Renal pelvis (tissue), 4 donors: ENCODE results near the gene ELMO3. TPM values are rescaled to one million over a fixed set of nuclear protein-coding genes. Genes with fewer than 3 reads are reported as not detected.

Experiments used
- DNase-seq: peaks from one replicate; pipeline ENCODE4 v3.0.0-alpha.2; 2013
- polyA plus RNA-seq, 3 donors: library from polyadenylated mRNA; unstranded; fragments of 120-200 nt; gene quantifications; one replicate each; pipeline ENCODE4 v1.2.1, GENCODE V29; 2013; ENCODE audit not compliant: insufficient read length in 3 of 3

ELMO3 gene
- polyA plus RNA-seq, 3 donors = 6.7 to 7.0 (median 6.9) TPM

- no peak for DNase-seq
Observed at GRCh38 chr16:67195676-67196075, 3.3 kb upstream of the ELMO3 start.

GRCh38 chr16:67196881-67197280, 2.0 kb upstream of the ELMO3 start:
- no peak for DNase-seq

- no peak for DNase-seq
Observed at GRCh38 chr16:67197704-67198103, 1.2 kb upstream of the ELMO3 start.

GRCh38 chr16:67198238-67198734, 645 bp upstream of the ELMO3 start:
- no peak for DNase-seq

- no peak for DNase-seq
Observed at GRCh38 chr16:67199808-67200198, 872 bp downstream of the ELMO3 start.

GRCh38 chr16:67200491-67200890, 1.6 kb downstream of the ELMO3 start:
- no peak for DNase-seq

- DNase-seq = no peak
Observed at GRCh38 chr16:67201411-67202345, 2.7 kb downstream of the ELMO3 start.

GRCh38 chr16:67202426-67202825, 3.5 kb downstream of the ELMO3 start:
- DNase-seq = no peak

GRCh38 chr16:67202956-67203493, 4.1 kb downstream of the ELMO3 start:
- DNase-seq = no peak

GRCh38 chr16:67204076-67204475, 5.1 kb downstream of the ELMO3 start:
- DNase-seq = no peak

GRCh38 chr16:67206129-67206837, 7.4 kb downstream of the ELMO3 start:
- no peak for DNase-seq

- no peak for DNase-seq
Observed at GRCh38 chr16:67206838-67207248, 7.9 kb downstream of the ELMO3 start.

- no peak for DNase-seq
Observed at GRCh38 chr16:67207249-67208091, 8.5 kb downstream of the ELMO3 start.

- DNase-seq = no peak
Observed at GRCh38 chr16:67208154-67208896, 9.4 kb downstream of the ELMO3 start.

GRCh38 chr16:67209565-67209964, 10.6 kb downstream of the ELMO3 start:
- no peak for DNase-seq

- DNase-seq = no peak
Observed at GRCh38 chr16:67210069-67210937, 11.4 kb downstream of the ELMO3 start.

GRCh38 chr16:67211674-67212073, 12.7 kb downstream of the ELMO3 start:
- DNase-seq = no peak

- no peak for DNase-seq
Observed at GRCh38 chr16:67212766-67213165, 13.8 kb downstream of the ELMO3 start.

- DNase-seq = no peak
Observed at GRCh38 chr16:67213197-67214019, 14.5 kb downstream of the ELMO3 start.
